GM23338 (cell line): ENCODE data around the gene NTNG2. TPM values are rescaled to one million over a fixed set of nuclear protein-coding genes. Genes with fewer than 3 reads are reported as not detected.

Experiments used
- ATAC-seq: fragments of 200-7000 bp; cut with Tn5 transposase; 3 replicates; pipeline ENCODE4 v1.9.1; 2020
- DNase-seq: peaks from one replicate; pipeline ENCODE4 v3.0.0-alpha.2; 2015; ENCODE audit warnings: low spot score
- H2AFZ ChIP-seq: fragments of 200-600 bp; sonication (generic); 2 replicates; pipeline ENCODE4 v1.8.0; 2016; ENCODE audit warnings: antibody characterized with exemption, mild to moderate bottlenecking, moderate library complexity
- H3F3A ChIP-seq: fragments of 200-600 bp; sonication (generic); replicated peaks from 2 replicates; pipeline ENCODE4 v1.8.0; 2017; ENCODE audit warnings: antibody characterized with exemption, mixed run types, low read depth
- H3K27ac ChIP-seq: fragments of 200-600 bp; sonication (generic); 2 replicates; pipeline ENCODE4 v1.6.1; 2016; ENCODE audit warnings: low read depth
- H3K27me3 ChIP-seq: fragments of 200-600 bp; sonication (generic); 2 replicates; pipeline ENCODE4 v1.8.0; 2016; ENCODE audit warnings: mild to moderate bottlenecking, mixed run types, moderate library complexity; ENCODE audit not compliant: insufficient read depth
- H3K36me3 ChIP-seq: fragments of 200-600 bp; sonication (generic); 2 replicates; pipeline ENCODE4 v1.8.0; 2016; ENCODE audit warnings: mild to moderate bottlenecking; ENCODE audit not compliant: insufficient read depth
- H3K4me1 ChIP-seq: fragments of 200-600 bp; sonication (generic); 2 replicates; pipeline ENCODE4 v1.8.0; 2016; ENCODE audit warnings: mild to moderate bottlenecking, moderate library complexity; ENCODE audit not compliant: insufficient read depth
- H3K4me2 ChIP-seq: fragments of 200-600 bp; sonication (generic); 2 replicates; pipeline ENCODE4 v1.7.1; 2017; ENCODE audit warnings: mixed run types
- H3K4me3 ChIP-seq: fragments of 200-600 bp; sonication (generic); 2 replicates; pipeline ENCODE4 v1.6.1; 2016; ENCODE audit warnings: mixed run types
- H3K79me2 ChIP-seq: fragments of 200-600 bp; sonication (generic); replicated peaks from 2 replicates; pipeline ENCODE4 v1.8.0; 2017; ENCODE audit warnings: mild to moderate bottlenecking; ENCODE audit not compliant: insufficient read depth
- H3K9me2 ChIP-seq: fragments of 200-600 bp; sonication (generic); 2 replicates; pipeline ENCODE4 v1.8.0; 2017; ENCODE audit not compliant: insufficient read depth
- H4K20me1 ChIP-seq: fragments of 200-600 bp; sonication (generic); replicated peaks from 2 replicates; pipeline ENCODE4 v1.8.0; 2017; ENCODE audit warnings: mild to moderate bottlenecking; ENCODE audit not compliant: insufficient read depth
- H3K27ac Mint-ChIP-seq: 2 replicates; pipeline ENCODE4 v1.8.0; 2020; ENCODE audit warnings: inconsistent platforms, mild to moderate bottlenecking, moderate library complexity, mixed read lengths
- H3K27me3 Mint-ChIP-seq: 3 replicates; pipeline ENCODE4 v1.8.0; 2022; ENCODE audit warnings: low read depth, mild to moderate bottlenecking, moderate library complexity, mixed read lengths, inconsistent platforms; ENCODE audit not compliant: insufficient read depth, poor library complexity
- H3K36me3 Mint-ChIP-seq: 3 replicates; pipeline ENCODE4 v1.8.0; 2021; ENCODE audit warnings: low read depth, mild to moderate bottlenecking, inconsistent platforms, moderate library complexity, mixed read lengths
- H3K4me1 Mint-ChIP-seq: 3 replicates; pipeline ENCODE4 v1.8.0; 2020; ENCODE audit warnings: mild to moderate bottlenecking, inconsistent platforms, mixed read lengths
- H3K4me3 Mint-ChIP-seq: 3 replicates; pipeline ENCODE4 v1.8.0; 2021; ENCODE audit warnings: moderate library complexity, mild to moderate bottlenecking, inconsistent platforms, mixed read lengths
- H3K9me3 Mint-ChIP-seq: 3 replicates; pipeline ENCODE4 v1.8.0; 2020; ENCODE audit warnings: moderate library complexity, mild to moderate bottlenecking, inconsistent platforms, mixed read lengths
- CREB1 ChIP-seq: fragments of 250-450 bp; sonication (Bioruptor Pico); IDR thresholded peaks from 2 replicates; pipeline ENCODE4 v1.5.0; 2020; ENCODE audit warnings: low read depth, mild to moderate bottlenecking, moderate library complexity
- EZH2 ChIP-seq: fragments of 200-600 bp; sonication (generic); IDR thresholded peaks from one replicate; pipeline ENCODE4 v1.8.0; 2017; ENCODE audit warnings: antibody characterized with exemption, mild to moderate bottlenecking, low read depth; ENCODE audit not compliant: unreplicated experiment
- JUNB ChIP-seq: IDR thresholded peaks from one replicate; pipeline ENCODE4 v1.6.1; 2016; ENCODE audit warnings: antibody characterized with exemption; ENCODE audit not compliant: unreplicated experiment
- NANOG ChIP-seq: IDR thresholded peaks from 2 replicates; pipeline ENCODE4 v1.6.1; 2016; ENCODE audit warnings: antibody characterized with exemption, borderline replicate concordance
- ZNF114 ChIP-seq: fragments of 250-450 bp; sonication (Bioruptor Pico); IDR thresholded peaks from 2 replicates; pipeline ENCODE4 v1.5.0; 2020; ENCODE audit warnings: mild to moderate bottlenecking, moderate library complexity
- ZNF331 ChIP-seq: fragments of 250-450 bp; sonication (Bioruptor Pico); IDR thresholded peaks from 2 replicates; pipeline ENCODE4 v1.5.0; 2020; ENCODE audit warnings: low read depth, mild to moderate bottlenecking, moderate library complexity
- polyA plus RNA-seq: library from polyadenylated mRNA; unstranded; fragments of >200 nt; fragmentation: Nextera tagmentation; extraction: Ambion mirVana; gene quantifications from 2 replicates; pipeline ENCODE4 v1.2.1, GENCODE V29; 2016
- total RNA-seq: library from RNA; depleted of rRNA; stranded (reverse); fragments of >200 nt; shearing (Covaris generic); gene quantifications from 2 replicates; pipeline ENCODE4 v1.2.3, GENCODE V29; 2014
- TF ChIP-seq, protein P1 (sequence below): IDR thresholded peaks from one replicate; pipeline ENCODE4 v1.6.1; 2018; ENCODE audit warnings: antibody characterized with exemption; ENCODE audit not compliant: unreplicated experiment
- TF ChIP-seq, protein P2 (sequence below): IDR thresholded peaks from 2 replicates; pipeline ENCODE4 v1.6.1; 2016; ENCODE audit warnings: antibody characterized with exemption
- TF ChIP-seq, protein P3 (sequence below), 2 experiments: fragments of 200-600 bp in 1 of 2; sonication (generic) in 1 of 2; conservative IDR thresholded peaks; 2 replicates each; pipeline versions ENCODE4 v1.5.1 to v1.6.1; 2016 to 2017; ENCODE audit warnings: antibody characterized with exemption in 2 of 2, low read depth in 2 of 2, mild to moderate bottlenecking in 2 of 2, moderate library complexity in 1 of 2

Gene NTNG2
- total and polyA plus RNA-seq, 2 experiments from 2014 or later: 0.99 to 1.7 TPM

DNA sequence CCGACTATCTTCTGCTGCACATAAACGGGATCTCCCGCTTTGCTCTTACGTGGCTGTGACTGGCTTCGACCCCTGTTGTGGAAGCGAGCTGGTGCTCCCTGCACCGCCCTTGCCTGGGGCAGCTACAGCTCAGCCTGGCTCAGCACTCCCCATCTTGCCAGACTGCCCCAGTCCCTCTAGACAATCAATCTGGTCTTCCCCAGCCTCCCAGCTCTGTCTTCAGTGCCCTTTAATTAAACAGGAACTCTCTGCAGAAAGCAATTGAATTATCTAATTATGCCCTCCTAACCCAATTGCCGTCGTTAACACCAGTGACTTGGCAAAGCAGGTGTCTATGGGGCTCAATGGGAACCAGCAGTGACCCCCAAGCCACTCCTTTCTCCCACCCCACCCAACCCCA, 18.9 kb upstream of the NTNG2 start (continued):
- TF ChIP-seq, protein P1, sequence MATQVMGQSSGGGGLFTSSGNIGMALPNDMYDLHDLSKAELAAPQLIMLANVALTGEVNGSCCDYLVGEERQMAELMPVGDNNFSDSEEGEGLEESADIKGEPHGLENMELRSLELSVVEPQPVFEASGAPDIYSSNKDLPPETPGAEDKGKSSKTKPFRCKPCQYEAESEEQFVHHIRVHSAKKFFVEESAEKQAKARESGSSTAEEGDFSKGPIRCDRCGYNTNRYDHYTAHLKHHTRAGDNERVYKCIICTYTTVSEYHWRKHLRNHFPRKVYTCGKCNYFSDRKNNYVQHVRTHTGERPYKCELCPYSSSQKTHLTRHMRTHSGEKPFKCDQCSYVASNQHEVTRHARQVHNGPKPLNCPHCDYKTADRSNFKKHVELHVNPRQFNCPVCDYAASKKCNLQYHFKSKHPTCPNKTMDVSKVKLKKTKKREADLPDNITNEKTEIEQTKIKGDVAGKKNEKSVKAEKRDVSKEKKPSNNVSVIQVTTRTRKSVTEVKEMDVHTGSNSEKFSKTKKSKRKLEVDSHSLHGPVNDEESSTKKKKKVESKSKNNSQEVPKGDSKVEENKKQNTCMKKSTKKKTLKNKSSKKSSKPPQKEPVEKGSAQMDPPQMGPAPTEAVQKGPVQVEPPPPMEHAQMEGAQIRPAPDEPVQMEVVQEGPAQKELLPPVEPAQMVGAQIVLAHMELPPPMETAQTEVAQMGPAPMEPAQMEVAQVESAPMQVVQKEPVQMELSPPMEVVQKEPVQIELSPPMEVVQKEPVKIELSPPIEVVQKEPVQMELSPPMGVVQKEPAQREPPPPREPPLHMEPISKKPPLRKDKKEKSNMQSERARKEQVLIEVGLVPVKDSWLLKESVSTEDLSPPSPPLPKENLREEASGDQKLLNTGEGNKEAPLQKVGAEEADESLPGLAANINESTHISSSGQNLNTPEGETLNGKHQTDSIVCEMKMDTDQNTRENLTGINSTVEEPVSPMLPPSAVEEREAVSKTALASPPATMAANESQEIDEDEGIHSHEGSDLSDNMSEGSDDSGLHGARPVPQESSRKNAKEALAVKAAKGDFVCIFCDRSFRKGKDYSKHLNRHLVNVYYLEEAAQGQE: no peak
- TF ChIP-seq, protein P2, sequence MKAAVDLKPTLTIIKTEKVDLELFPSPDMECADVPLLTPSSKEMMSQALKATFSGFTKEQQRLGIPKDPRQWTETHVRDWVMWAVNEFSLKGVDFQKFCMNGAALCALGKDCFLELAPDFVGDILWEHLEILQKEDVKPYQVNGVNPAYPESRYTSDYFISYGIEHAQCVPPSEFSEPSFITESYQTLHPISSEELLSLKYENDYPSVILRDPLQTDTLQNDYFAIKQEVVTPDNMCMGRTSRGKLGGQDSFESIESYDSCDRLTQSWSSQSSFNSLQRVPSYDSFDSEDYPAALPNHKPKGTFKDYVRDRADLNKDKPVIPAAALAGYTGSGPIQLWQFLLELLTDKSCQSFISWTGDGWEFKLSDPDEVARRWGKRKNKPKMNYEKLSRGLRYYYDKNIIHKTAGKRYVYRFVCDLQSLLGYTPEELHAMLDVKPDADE: no peak
- TF ChIP-seq EZH2: no peak

DNA sequence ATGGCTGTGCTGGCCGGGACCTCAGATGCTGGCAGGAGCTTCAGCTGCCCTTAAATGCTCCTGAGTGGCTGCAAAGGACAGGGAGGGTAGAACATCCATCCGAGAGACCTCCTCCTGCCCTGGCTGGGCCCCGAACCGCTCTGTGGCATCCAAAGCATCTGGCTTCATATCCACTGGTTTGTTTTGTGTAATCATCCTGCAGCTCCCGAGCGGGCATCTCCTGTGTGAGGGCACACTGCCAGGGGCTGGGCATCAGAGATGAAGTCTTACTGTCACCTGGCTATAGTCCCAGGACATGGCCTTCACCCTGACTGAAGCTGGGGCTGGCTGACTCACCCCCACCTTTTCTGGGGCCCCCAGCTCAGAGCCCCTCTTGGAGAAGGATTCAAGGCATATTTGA, 18.5 kb upstream of the NTNG2 start:
- no peak overlapping the region for H3K4me3 ChIP-seq
- Mint-ChIP-seq H3K4me1 (peaks cover 26% of the 10 kb centered on the region), H3K4me3 (no peak overlapping the region), H3K9me3 (no peaks in the 10 kb centered on the region), H3K36me3 (no peaks in the 10 kb centered on the region), H3K27ac (no peak overlapping the region), H3K27me3 (peaks cover 17% of the 10 kb centered on the region)
- no peak overlapping the region for H3K27ac ChIP-seq
- no peak for ATAC-seq
- no peak overlapping the region for H2AFZ ChIP-seq
- no peaks in the 10 kb centered on the region for H3K79me2 ChIP-seq
- H3F3A ChIP-seq: peaks cover 4% of the 10 kb centered on the region; the same call in 1 of the 2 replicates
- no peak for DNase-seq
- no peaks in the 10 kb centered on the region for H3K36me3 ChIP-seq
- H3K4me2 ChIP-seq: no peak overlapping the region
- no peaks in the 10 kb centered on the region for H4K20me1 ChIP-seq
- peaks cover 20% of the 10 kb centered on the region for H3K4me1 ChIP-seq
- H3K27me3 ChIP-seq: peaks cover 3% of the 10 kb centered on the region; the same call in 1 of the 2 replicates
- no peaks in the 10 kb centered on the region for H3K9me2 ChIP-seq
- no peak for TF ChIP-seq EZH2
- TF ChIP-seq, protein P1: no peak
- TF ChIP-seq, protein P2: no peak
- TF ChIP-seq NANOG: no peak
- TF ChIP-seq ZNF114: no peak
- TF ChIP-seq ZNF331 (CRISPR knock-in tag): no peak
- TF ChIP-seq, protein P3, sequence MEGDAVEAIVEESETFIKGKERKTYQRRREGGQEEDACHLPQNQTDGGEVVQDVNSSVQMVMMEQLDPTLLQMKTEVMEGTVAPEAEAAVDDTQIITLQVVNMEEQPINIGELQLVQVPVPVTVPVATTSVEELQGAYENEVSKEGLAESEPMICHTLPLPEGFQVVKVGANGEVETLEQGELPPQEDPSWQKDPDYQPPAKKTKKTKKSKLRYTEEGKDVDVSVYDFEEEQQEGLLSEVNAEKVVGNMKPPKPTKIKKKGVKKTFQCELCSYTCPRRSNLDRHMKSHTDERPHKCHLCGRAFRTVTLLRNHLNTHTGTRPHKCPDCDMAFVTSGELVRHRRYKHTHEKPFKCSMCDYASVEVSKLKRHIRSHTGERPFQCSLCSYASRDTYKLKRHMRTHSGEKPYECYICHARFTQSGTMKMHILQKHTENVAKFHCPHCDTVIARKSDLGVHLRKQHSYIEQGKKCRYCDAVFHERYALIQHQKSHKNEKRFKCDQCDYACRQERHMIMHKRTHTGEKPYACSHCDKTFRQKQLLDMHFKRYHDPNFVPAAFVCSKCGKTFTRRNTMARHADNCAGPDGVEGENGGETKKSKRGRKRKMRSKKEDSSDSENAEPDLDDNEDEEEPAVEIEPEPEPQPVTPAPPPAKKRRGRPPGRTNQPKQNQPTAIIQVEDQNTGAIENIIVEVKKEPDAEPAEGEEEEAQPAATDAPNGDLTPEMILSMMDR (conservative IDR thresholded peaks at IDR 0.05; ENCODE audit: low read depth in 2 of 2): no peak
- TF ChIP-seq CREB1 (CRISPR knock-in tag): no peak
- no peak for TF ChIP-seq JUNB
